PFSK-1 (cell line): Measurements from ENCODE around the gene IMP4.

Source experiments
- POLR2AphosphoS5 ChIP-seq: IDR thresholded peaks from 2 replicates; pipeline ENCODE4 v1.6.1; 2012; ENCODE audit warnings: low read depth, mild to moderate bottlenecking, control low read depth, low read length, moderate library complexity
- TAF1 ChIP-seq: IDR thresholded peaks from 2 replicates; pipeline ENCODE4 v1.6.1; 2012; ENCODE audit warnings: low read length, control low read depth, borderline replicate concordance; ENCODE audit not compliant: insufficient read depth
- TF ChIP-seq, protein P1 (sequence below), 2 experiments: IDR thresholded peaks; 2 replicates each; pipeline versions ENCODE4 v1.6.1 to v1.8.0; 2011 to 2012; ENCODE audit warnings: low read depth in 2 of 2, low read length in 2 of 2, control low read depth in 1 of 2, inconsistent platforms in 1 of 2, mild to moderate bottlenecking in 1 of 2, moderate library complexity in 1 of 2; ENCODE audit not compliant: insufficient read depth in 1 of 2

DNA sequence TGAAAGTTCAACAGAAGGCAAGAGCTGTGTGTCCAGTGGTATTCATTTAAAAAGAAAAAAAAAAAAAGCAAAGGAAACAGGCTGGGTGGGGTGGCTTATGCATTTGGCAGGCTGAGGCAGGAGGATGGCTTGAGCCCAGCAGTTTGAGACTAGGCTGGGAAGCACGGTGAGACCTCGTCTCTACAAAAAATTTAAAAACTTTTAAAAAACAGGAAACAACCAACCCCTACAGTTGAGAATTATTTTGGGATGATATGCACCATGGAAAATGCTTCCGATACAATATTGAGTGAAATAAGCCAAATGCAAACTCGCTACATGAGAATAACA is 44.3 kb downstream of the IMP4 start:
- TF ChIP-seq TAF1 (no peak), POLR2AphosphoS5 (no peak)
- TF ChIP-seq, protein P1, sequence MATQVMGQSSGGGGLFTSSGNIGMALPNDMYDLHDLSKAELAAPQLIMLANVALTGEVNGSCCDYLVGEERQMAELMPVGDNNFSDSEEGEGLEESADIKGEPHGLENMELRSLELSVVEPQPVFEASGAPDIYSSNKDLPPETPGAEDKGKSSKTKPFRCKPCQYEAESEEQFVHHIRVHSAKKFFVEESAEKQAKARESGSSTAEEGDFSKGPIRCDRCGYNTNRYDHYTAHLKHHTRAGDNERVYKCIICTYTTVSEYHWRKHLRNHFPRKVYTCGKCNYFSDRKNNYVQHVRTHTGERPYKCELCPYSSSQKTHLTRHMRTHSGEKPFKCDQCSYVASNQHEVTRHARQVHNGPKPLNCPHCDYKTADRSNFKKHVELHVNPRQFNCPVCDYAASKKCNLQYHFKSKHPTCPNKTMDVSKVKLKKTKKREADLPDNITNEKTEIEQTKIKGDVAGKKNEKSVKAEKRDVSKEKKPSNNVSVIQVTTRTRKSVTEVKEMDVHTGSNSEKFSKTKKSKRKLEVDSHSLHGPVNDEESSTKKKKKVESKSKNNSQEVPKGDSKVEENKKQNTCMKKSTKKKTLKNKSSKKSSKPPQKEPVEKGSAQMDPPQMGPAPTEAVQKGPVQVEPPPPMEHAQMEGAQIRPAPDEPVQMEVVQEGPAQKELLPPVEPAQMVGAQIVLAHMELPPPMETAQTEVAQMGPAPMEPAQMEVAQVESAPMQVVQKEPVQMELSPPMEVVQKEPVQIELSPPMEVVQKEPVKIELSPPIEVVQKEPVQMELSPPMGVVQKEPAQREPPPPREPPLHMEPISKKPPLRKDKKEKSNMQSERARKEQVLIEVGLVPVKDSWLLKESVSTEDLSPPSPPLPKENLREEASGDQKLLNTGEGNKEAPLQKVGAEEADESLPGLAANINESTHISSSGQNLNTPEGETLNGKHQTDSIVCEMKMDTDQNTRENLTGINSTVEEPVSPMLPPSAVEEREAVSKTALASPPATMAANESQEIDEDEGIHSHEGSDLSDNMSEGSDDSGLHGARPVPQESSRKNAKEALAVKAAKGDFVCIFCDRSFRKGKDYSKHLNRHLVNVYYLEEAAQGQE (IDR thresholded peaks at IDR 0.05; ENCODE audit: insufficient read depth in 1 of 2, low read depth in 2 of 2, low read length in 2 of 2) = no peak
